GM12865 (cell line): ENCODE results near the gene TMC2.
"Not testable (repeated sequence)": the region's sequence is repeated elsewhere in the genome, so short reads cannot be mapped to it uniquely, and the experiment has no call there.

ENCODE experiments used
- DNase-seq: peaks from one replicate; pipeline ENCODE4 v3.0.0; 2010; ENCODE audit warnings: low read depth
- H3K4me3 ChIP-seq: 2 replicates; pipeline ENCODE4 v1.5.1; 2011; ENCODE audit warnings: mild to moderate bottlenecking, low read depth, low read length, control low read depth
- TF ChIP-seq, protein P1 (sequence below): IDR thresholded peaks from 2 replicates; pipeline ENCODE4 v1.5.1; 2011; ENCODE audit warnings: low read length, control low read depth, low read depth, inconsistent platforms; ENCODE audit not compliant: insufficient read depth; ENCODE audit errors: missing control alignments

Gene TMC2

DNA sequence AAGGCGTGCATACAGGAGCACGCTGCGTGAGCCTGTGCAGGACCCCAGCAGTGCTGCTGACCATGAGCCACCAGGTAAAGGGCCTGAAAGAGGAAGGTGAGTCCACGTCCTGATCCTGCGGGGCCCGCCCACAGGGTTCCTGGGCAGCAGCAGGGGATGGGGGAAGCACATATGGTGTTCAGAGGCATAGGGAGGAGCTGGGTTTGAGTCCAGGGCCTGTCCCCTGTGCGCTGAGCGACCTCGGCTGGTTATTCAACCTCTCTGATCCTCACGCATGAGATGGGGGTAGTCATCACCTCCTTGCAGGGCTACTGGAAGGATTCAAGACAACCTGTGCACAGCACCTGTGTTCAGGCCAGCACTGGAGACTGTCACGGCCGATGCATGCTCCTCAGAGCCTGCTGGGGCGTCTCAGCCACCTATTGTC is at the start of gene TMC2:
TMC2 (plus strand) TSS at position 14 of the 427 bp plus-strand sequence; CDS start at position 63, 49 bp downstream.
- no peak for DNase-seq
- no peak within 1 kb of the TSS for H3K4me3 ChIP-seq
- TF ChIP-seq, protein P1, sequence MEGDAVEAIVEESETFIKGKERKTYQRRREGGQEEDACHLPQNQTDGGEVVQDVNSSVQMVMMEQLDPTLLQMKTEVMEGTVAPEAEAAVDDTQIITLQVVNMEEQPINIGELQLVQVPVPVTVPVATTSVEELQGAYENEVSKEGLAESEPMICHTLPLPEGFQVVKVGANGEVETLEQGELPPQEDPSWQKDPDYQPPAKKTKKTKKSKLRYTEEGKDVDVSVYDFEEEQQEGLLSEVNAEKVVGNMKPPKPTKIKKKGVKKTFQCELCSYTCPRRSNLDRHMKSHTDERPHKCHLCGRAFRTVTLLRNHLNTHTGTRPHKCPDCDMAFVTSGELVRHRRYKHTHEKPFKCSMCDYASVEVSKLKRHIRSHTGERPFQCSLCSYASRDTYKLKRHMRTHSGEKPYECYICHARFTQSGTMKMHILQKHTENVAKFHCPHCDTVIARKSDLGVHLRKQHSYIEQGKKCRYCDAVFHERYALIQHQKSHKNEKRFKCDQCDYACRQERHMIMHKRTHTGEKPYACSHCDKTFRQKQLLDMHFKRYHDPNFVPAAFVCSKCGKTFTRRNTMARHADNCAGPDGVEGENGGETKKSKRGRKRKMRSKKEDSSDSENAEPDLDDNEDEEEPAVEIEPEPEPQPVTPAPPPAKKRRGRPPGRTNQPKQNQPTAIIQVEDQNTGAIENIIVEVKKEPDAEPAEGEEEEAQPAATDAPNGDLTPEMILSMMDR, result no peak

- H3K4me3 ChIP-seq, DNase-seq: not testable (repeated sequence)
Observed at GRCh38 chr20:2502808-2503384, 33.5 kb upstream of the TMC2 start.

- not testable (repeated sequence) for H3K4me3 ChIP-seq, DNase-seq
Observed at GRCh38 chr20:2504803-2505202, 31.6 kb upstream of the TMC2 start.

- DNase-seq, result not testable (repeated sequence)
Observed at GRCh38 chr20:2506426-2506825, 29.9 kb upstream of the TMC2 start.

GRCh38 chr20:2507464-2507863 is 28.9 kb upstream of the TMC2 start:
- no peak for DNase-seq
- peak overlapping the region; percentile 98 for H3K4me3 ChIP-seq
- TF ChIP-seq, protein P1, result no peak

More at GRCh38 chr20:2506426-2506825, 29.9 kb upstream of the TMC2 start:
- H3K4me3 ChIP-seq, result not testable (repeated sequence)

GRCh38 chr20:2507875-2508630 is 28.3 kb upstream of the TMC2 start:
- peak overlapping the region; percentile 98 for H3K4me3 ChIP-seq
- DNase-seq, result peak; percentile 16
- TF ChIP-seq, protein P1, result no peak

DNA sequence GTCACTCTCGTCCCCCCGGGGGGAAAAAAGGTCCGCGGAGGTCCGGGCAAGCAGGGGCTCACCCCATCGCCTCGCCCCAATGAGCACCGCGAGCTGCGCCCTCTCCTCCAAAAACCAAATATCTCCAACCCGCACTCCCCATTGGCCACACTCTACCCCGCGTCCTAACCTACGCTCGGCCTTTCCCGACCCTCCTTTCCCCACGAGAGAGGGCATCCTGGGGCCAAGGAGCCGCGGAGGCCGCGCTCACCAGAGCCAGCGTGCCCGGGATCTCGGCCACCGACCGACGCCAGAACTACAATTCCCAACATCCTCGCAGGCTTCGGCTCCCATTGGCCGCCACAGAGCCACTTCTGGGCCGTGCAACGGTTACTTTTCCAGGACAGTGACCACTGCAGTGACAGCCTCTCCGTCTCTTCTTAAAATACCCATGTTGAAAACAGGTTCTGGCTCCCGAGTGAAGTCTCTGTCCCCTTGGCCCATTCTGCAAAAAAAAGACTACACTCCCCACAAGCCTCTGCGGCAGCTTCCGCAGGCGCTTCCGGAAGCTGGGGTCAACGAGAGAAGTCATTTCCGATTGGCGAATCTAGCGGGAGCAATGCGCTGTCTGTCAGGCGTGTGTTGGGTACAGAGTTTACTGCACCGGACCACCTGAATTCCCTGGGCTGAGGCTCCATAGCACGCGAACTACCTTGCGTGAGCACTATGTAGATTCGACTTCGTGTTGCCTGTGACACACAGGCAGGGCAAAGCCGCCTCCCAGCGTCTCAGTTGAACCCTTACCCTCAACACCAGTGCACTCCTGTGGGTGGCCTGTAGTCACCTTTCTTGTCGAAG is 27.5 kb upstream of the TMC2 start, which contains the start of gene ZNF343:
ZNF343 (minus strand) TSS at position 285 of the 837 bp plus-strand sequence. CDS start 15,020 bp downstream, outside the sequence.
- TF ChIP-seq, protein P1, result peak; percentile 12
- DNase-seq, result peak; percentile 89
- H3K4me3 ChIP-seq, result peak within 1 kb of the TSS; percentile 98

DNA sequence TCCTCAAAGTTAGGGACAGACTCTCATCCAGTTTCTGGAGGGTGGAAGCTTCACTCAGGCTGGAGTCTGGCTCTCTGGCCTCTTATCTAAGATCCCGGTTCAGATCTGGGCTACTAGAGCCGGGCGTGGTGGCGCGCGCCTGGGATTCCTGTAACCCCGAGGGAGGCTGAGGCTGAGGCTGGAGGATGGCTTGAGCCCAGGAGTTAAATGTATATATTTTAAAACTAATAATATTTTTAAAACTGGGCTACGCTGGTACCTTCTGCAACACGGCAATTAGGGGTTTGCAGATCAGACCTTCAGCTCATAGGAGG is 26.9 kb upstream of the TMC2 start:
- no peak for DNase-seq
- TF ChIP-seq, protein P1, result no peak
- H3K4me3 ChIP-seq, result peak overlapping the region; percentile 98
